ENCODE data around the gene CELF1.

CELF1 gene

GRCh38 chr11:47509077-47509536 is 43.8 kb downstream of the CELF1 start:
- DNase-seq (ENCODE audit: low spot score), result no peak

- no peak for DNase-seq (ENCODE audit: low spot score)
Measured at GRCh38 chr11:47508240-47508957, 44.5 kb downstream of the CELF1 start.

GRCh38 chr11:47507563-47508239 is 45.2 kb downstream of the CELF1 start:
- DNase-seq (ENCODE audit: low spot score), result no peak

GRCh38 chr11:47506795-47507562 is 46.0 kb downstream of the CELF1 start:
- no peak for DNase-seq (ENCODE audit: low spot score)

- no peak for DNase-seq (ENCODE audit: low spot score)
Measured at GRCh38 chr11:47506373-47506772, 46.6 kb downstream of the CELF1 start.

GRCh38 chr11:47504910-47505309 is 48.0 kb downstream of the CELF1 start:
- DNase-seq (ENCODE audit: low spot score), result no peak

GRCh38 chr11:47503227-47503626 is 49.7 kb downstream of the CELF1 start:
- no peak for DNase-seq (ENCODE audit: low spot score)

GRCh38 chr11:47502767-47503166 is 50.2 kb downstream of the CELF1 start:
- DNase-seq (ENCODE audit: low spot score), result no peak

- DNase-seq (ENCODE audit: low spot score), result no peak
Measured at GRCh38 chr11:47501101-47501500, 51.8 kb downstream of the CELF1 start.

GRCh38 chr11:47500121-47500520 is 52.8 kb downstream of the CELF1 start:
- DNase-seq (ENCODE audit: low spot score), result no peak

GRCh38 chr11:47499614-47500013 is 53.3 kb downstream of the CELF1 start:
- DNase-seq (ENCODE audit: low spot score), result no peak

GRCh38 chr11:47499161-47499560 is 53.8 kb downstream of the CELF1 start:
- DNase-seq (ENCODE audit: low spot score), result no peak

GRCh38 chr11:47498584-47499152 is 54.3 kb downstream of the CELF1 start:
- DNase-seq (ENCODE audit: low spot score), result no peak

- no peak for DNase-seq (ENCODE audit: low spot score)
Measured at GRCh38 chr11:47498149-47498548, 54.8 kb downstream of the CELF1 start.

GRCh38 chr11:47496808-47497207 is 56.1 kb downstream of the CELF1 start:
- no peak for DNase-seq (ENCODE audit: low spot score)

- no peak for DNase-seq (ENCODE audit: low spot score)
Measured at GRCh38 chr11:47495856-47496217, 57.1 kb downstream of the CELF1 start.

- no peak for DNase-seq (ENCODE audit: low spot score)
Measured at GRCh38 chr11:47495011-47495855, 57.7 kb downstream of the CELF1 start.

- DNase-seq (ENCODE audit: low spot score), result no peak
Measured at GRCh38 chr11:47489395-47489755, 63.6 kb downstream of the CELF1 start.

- no peak for DNase-seq (ENCODE audit: low spot score)
Measured at GRCh38 chr11:47488674-47489394, 64.1 kb downstream of the CELF1 start.

GRCh38 chr11:47488111-47488510 is 64.8 kb downstream of the CELF1 start:
- no peak for DNase-seq (ENCODE audit: low spot score)

GRCh38 chr11:47487421-47487820 is 65.5 kb downstream of the CELF1 start:
- no peak for DNase-seq (ENCODE audit: low spot score)

All from germinal center (tissue), 1 donor.